ENCODE measurements around the gene PARD3B. TPM values are rescaled to one million over a fixed set of nuclear protein-coding genes. Genes with fewer than 3 reads are reported as not detected.

PARD3B gene
- total and polyA plus RNA-seq, 4 donors: 6.8 to 50.9 (median 22.5) TPM

DNA sequence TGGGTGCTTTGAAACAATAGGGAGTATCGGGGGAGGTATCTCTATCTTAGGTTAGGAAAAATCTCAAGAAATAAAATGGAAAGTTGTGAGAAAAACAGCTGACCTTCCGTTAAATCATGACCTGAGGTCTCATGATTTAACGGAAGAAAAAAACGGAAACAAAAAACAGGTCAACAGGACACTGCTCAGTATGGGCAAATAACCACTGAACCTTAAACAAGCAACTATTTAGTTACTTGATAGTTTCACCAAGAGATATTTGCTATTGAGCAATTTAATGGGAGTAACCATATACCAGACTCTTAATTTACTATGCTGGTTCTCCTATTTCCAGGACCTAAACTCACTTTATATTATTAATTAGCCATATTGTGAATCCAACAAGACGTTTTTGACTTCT, 150.8 kb downstream of the PARD3B start:
- no peaks in the 10 kb centered on the region for H3K9me3 ChIP-seq (ENCODE audit: control insufficient read depth, low read length)
- 96 to 97% methylated on average over 5 of the region's 5 CpGs for WGBS, 2 donors
- no peak for ATAC-seq (ENCODE audit: low FRiP score)
- intact Hi-C loops (cut with DNase I): loop anchor here in 1 of 2 donors (10.0 kb wide), 2 partner anchors 421 to 671 kb away; no protein-coding TSS in a partner anchor
- no peak for DNase-seq
- no peaks in the 10 kb centered on the region for H3K4me1 ChIP-seq (ENCODE audit: control insufficient read depth in 1 of 2, insufficient read depth in 2 of 2, low read length in 2 of 2)
- H3K36me3 ChIP-seq (ENCODE audit: control insufficient read depth in 1 of 2, insufficient read depth in 2 of 2, low read length in 1 of 2): no peaks in the 10 kb centered on the region
- H3K4me3 ChIP-seq (ENCODE audit: low read length in 2 of 2): no peak overlapping the region
- H3K27me3 ChIP-seq (ENCODE audit: control insufficient read depth in 1 of 2, insufficient read depth in 2 of 2, low read length in 1 of 2): no peaks in the 10 kb centered on the region
- H3K27ac ChIP-seq (ENCODE audit: low read depth in 1 of 2, low read length in 2 of 2): no peak overlapping the region

DNA sequence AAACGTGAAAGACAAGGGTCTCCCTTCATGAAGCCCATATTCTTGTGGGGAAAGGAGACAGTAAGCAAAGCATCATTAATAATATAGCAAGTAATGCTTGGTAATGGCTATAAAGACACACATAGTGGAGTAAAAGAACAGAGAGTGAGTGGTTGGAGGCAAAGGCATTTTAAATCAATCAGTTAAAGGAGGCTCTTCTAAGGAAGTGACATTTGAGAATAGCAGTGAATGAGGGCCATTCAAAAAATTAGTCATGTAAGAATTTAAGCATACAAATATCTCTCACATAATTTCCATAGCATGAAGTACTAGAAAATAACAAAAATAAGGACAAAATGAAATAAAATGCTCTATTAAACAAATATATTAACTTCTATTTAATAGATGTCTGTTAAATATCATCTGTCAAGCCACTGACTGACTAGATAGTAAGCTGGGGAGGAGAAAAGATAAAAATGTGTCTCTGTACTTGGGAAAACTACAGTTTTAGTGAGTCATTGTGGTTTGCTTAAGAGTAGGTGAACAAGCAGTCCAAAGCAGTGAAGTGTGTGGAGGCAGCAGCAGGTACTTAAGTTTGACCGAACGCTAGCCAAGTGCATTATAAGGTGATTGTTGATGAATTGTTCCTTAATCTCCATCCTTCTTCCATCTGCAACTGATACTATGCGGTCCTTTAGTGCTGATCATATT, 160.1 kb downstream of the PARD3B start:
- no peaks in the 10 kb centered on the region for H3K36me3 ChIP-seq (ENCODE audit: control insufficient read depth in 1 of 2, insufficient read depth in 2 of 2, low read length in 1 of 2)
- DNase-seq (no peak), ATAC-seq (ENCODE audit: low FRiP score) (no peak)
- 70 to 73% methylated on average over 4 of the region's 4 CpGs for WGBS, 2 donors
- H3K9me3 ChIP-seq (ENCODE audit: control insufficient read depth, low read length): no peaks in the 10 kb centered on the region
- H3K27me3 ChIP-seq (ENCODE audit: control insufficient read depth in 1 of 2, insufficient read depth in 2 of 2, low read length in 1 of 2): no peaks in the 10 kb centered on the region
- no peak overlapping the region for H3K4me3 ChIP-seq (ENCODE audit: low read length in 2 of 2)
- intact Hi-C loops (cut with DNase I): no loop called here
- H3K27ac ChIP-seq (ENCODE audit: low read depth in 1 of 2, low read length in 2 of 2): no peak overlapping the region
- H3K4me1 ChIP-seq (ENCODE audit: control insufficient read depth in 1 of 2, insufficient read depth in 2 of 2, low read length in 2 of 2): no peaks in the 10 kb centered on the region

DNA sequence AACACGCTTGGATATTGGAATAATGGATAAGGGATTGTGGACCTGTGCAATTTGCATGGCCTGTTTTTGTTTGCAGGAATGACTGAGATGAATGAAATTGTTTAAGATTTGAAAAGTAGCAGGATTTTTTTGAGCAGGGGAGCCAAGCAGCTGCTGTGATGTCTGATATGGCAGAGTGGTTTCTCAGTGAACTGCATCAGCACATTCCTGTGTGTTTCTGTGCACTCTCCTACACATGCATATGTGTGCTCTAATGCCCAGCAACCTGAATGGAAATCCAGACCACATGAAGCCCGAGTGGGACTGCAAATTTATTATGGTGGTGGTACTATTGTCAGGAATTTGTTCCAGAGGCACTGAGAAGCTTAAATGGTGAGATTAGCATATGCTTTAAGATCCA, 161.7 kb downstream of the PARD3B start:
- Histone ChIP-seq H3K4me1 (ENCODE audit: control insufficient read depth in 1 of 2, insufficient read depth in 2 of 2, low read length in 2 of 2) (no peaks in the 10 kb centered on the region), H3K27me3 (ENCODE audit: control insufficient read depth in 1 of 2, insufficient read depth in 2 of 2, low read length in 1 of 2) (no peaks in the 10 kb centered on the region), H3K9me3 (ENCODE audit: control insufficient read depth, low read length) (no peaks in the 10 kb centered on the region), H3K4me3 (ENCODE audit: low read length in 2 of 2) (no peak overlapping the region), H3K36me3 (ENCODE audit: control insufficient read depth in 1 of 2, insufficient read depth in 2 of 2, low read length in 1 of 2) (no peaks in the 10 kb centered on the region), H3K27ac (ENCODE audit: low read depth in 1 of 2, low read length in 2 of 2) (no peak overlapping the region)
- intact Hi-C loops (cut with DNase I): no loop called here
- 30 to 40% methylated on average over 2 of the region's 2 CpGs for WGBS, 2 donors
- DNase-seq (no peak), ATAC-seq (ENCODE audit: low FRiP score) (no peak)

DNA sequence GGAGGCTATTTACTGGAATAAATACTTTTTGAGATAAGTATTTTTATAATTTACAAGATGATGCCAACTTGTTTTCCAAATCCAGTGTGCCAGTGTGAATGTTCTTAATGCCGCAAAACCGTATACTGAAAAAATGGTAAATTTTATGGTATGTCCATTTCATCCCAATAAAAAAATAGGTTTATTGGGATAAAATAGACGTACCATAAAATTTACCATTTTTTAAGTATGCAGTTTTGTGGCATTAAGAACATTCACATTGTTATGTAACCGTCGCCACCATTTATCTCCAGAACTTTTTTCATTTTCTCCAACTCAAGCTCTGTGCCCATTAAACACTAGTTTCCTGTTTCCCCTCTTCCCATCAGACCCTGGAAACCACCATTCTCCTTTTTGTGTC, 167.9 kb downstream of the PARD3B start:
- Histone ChIP-seq H3K27me3 (ENCODE audit: control insufficient read depth in 1 of 2, insufficient read depth in 2 of 2, low read length in 1 of 2) (no peaks in the 10 kb centered on the region), H3K36me3 (ENCODE audit: control insufficient read depth in 1 of 2, insufficient read depth in 2 of 2, low read length in 1 of 2) (no peaks in the 10 kb centered on the region), H3K4me3 (ENCODE audit: low read length in 2 of 2) (no peak overlapping the region), H3K4me1 (ENCODE audit: control insufficient read depth in 1 of 2, insufficient read depth in 2 of 2, low read length in 2 of 2) (no peaks in the 10 kb centered on the region), H3K27ac (ENCODE audit: low read depth in 1 of 2, low read length in 2 of 2) (no peak overlapping the region), H3K9me3 (ENCODE audit: control insufficient read depth, low read length) (no peaks in the 10 kb centered on the region)
- intact Hi-C loops (cut with DNase I): no loop called here
- 78% methylated on average over 5 of the region's 5 CpGs for WGBS, 2 donors
- ATAC-seq (ENCODE audit: low FRiP score) (no peak), DNase-seq (no peak)

DNA sequence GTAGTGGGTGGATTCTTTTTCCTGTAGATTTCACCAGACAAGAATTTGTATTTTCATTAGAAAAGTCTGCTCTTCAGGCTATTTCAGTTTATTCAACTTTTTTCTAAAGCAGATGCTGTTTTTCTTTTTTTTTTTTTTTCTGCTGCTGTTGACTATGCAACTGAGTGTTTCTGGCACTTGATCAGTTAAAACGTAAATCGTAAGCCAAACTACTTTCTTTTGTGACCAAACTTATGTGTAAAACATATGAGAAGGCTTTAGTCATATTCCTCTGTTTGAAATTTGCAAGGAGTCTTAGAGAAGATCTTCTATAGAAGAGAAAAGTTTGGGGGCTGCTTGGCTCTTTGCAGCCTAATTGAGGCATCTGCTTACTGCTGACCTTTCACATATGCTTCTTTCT, 170.1 kb downstream of the PARD3B start:
- Histone ChIP-seq H3K27me3 (ENCODE audit: control insufficient read depth in 1 of 2, insufficient read depth in 2 of 2, low read length in 1 of 2) (no peaks in the 10 kb centered on the region), H3K36me3 (ENCODE audit: control insufficient read depth in 1 of 2, insufficient read depth in 2 of 2, low read length in 1 of 2) (no peaks in the 10 kb centered on the region), H3K4me1 (ENCODE audit: control insufficient read depth in 1 of 2, insufficient read depth in 2 of 2, low read length in 2 of 2) (peaks cover 0 to 3% of the 10 kb centered on the region in 2 donors), H3K4me3 (ENCODE audit: low read length in 2 of 2) (no peak overlapping the region), H3K27ac (ENCODE audit: low read depth in 1 of 2, low read length in 2 of 2) (no peak overlapping the region), H3K9me3 (ENCODE audit: control insufficient read depth, low read length) (no peaks in the 10 kb centered on the region)
- 47 to 59% methylated on average over 2 of the region's 2 CpGs for WGBS, 2 donors
- no peak for DNase-seq
- intact Hi-C loops (cut with DNase I): no loop called here
- no peak for ATAC-seq (ENCODE audit: low FRiP score)

DNA sequence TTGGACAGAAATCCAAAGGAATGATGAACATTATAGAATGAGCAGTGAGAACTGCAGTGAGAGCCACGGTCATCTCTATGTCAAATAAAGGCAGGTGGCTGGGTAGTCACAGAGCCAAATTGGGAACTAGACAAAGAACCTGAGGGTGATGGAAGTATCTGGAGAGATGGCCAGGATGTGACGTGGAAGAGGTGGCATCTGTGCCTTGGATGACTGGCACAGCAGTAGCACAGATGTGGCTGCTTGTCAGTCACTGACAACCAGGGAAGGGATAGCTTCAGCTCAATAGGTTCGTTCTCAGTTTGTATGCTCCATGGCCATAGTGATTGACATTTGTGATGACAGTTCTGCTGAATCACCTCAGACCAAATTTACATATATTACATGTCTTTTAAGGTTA, 172.3 kb downstream of the PARD3B start:
- Histone ChIP-seq H3K4me3 (ENCODE audit: low read length in 2 of 2) (no peak overlapping the region), H3K27ac (ENCODE audit: low read depth in 1 of 2, low read length in 2 of 2) (no peak overlapping the region), H3K9me3 (ENCODE audit: control insufficient read depth, low read length) (no peaks in the 10 kb centered on the region), H3K4me1 (ENCODE audit: control insufficient read depth in 1 of 2, insufficient read depth in 2 of 2, low read length in 2 of 2) (peaks cover 0 to 3% of the 10 kb centered on the region in 2 donors), H3K36me3 (ENCODE audit: control insufficient read depth in 1 of 2, insufficient read depth in 2 of 2, low read length in 1 of 2) (no peaks in the 10 kb centered on the region), H3K27me3 (ENCODE audit: control insufficient read depth in 1 of 2, insufficient read depth in 2 of 2, low read length in 1 of 2) (no peaks in the 10 kb centered on the region)
- WGBS, 2 donors: 97 to 100% methylated on average over 3 of the region's 3 CpGs
- ATAC-seq (ENCODE audit: low FRiP score) (no peak), DNase-seq (no peak)
- intact Hi-C loops (cut with DNase I): no loop called here

DNA sequence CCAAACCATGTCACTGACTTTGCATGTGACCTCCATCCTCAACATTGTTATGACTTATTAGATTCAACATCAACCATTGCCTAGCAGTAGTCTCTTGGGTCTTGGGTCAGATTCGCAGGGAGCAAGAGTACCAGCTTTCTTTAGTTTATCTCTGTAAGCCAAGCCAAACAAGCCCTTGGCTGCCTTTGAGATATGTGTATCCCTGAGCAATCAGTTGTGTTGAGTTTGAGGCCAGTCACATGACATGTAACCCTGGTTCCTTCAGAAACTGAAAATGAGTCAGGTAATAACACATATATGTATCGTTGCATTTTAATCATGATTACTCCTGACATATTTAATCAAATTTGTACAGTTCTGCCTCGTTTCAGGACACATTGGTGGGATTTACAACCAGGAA, 173.3 kb downstream of the PARD3B start:
- ATAC-seq (ENCODE audit: low FRiP score): no peak
- intact Hi-C loops (cut with DNase I): no loop called here
- H3K4me3 ChIP-seq (ENCODE audit: low read length in 2 of 2): no peak overlapping the region

DNA sequence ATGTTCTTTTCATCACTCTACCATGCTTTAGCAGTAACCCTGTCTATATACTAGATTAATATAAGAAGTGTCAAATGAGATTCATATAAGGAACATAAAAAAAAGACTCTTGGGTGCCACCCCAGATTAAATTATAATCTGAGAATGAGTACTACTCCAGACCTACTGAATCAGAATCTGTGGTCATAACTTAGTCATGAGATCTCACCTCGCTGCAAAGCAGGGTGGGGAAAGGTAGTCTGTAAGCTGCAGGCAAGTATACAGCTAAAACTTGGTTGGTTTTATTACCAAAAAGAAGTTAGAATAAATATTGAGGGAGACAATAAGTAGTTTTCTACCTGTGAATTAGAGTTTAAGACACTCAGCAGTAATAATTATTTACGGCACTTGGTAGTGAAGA, 175.6 kb downstream of the PARD3B start:
- H3K27ac ChIP-seq (ENCODE audit: low read depth in 1 of 2, low read length in 2 of 2): no peak overlapping the region
- H3K27me3 ChIP-seq (ENCODE audit: control insufficient read depth in 1 of 2, insufficient read depth in 2 of 2, low read length in 1 of 2): no peaks in the 10 kb centered on the region
- WGBS, 2 donors: 92 to 98% methylated on average over 2 of the region's 2 CpGs
- H3K9me3 ChIP-seq (ENCODE audit: control insufficient read depth, low read length): no peaks in the 10 kb centered on the region
- H3K36me3 ChIP-seq (ENCODE audit: control insufficient read depth in 1 of 2, insufficient read depth in 2 of 2, low read length in 1 of 2): no peaks in the 10 kb centered on the region
- peaks cover 0 to 3% of the 10 kb centered on the region in 2 donors for H3K4me1 ChIP-seq (ENCODE audit: control insufficient read depth in 1 of 2, insufficient read depth in 2 of 2, low read length in 2 of 2)
- H3K4me3 ChIP-seq (ENCODE audit: low read length in 2 of 2): no peak overlapping the region
- no peak for DNase-seq
- intact Hi-C loops (cut with DNase I): no loop called here
- no peak for ATAC-seq (ENCODE audit: low FRiP score)

More for the DNA sequence above, 173.3 kb downstream of the PARD3B start:
- WGBS, 2 donors: 37 to 39% methylated on average over 3 of the region's 3 CpGs
- H3K4me1 ChIP-seq (ENCODE audit: control insufficient read depth in 1 of 2, insufficient read depth in 2 of 2, low read length in 2 of 2): peaks cover 0 to 3% of the 10 kb centered on the region in 2 donors
- H3K36me3 ChIP-seq (ENCODE audit: control insufficient read depth in 1 of 2, insufficient read depth in 2 of 2, low read length in 1 of 2): no peaks in the 10 kb centered on the region
- no peaks in the 10 kb centered on the region for H3K9me3 ChIP-seq (ENCODE audit: control insufficient read depth, low read length)
- no peak overlapping the region for H3K27ac ChIP-seq (ENCODE audit: low read depth in 1 of 2, low read length in 2 of 2)
- H3K27me3 ChIP-seq (ENCODE audit: control insufficient read depth in 1 of 2, insufficient read depth in 2 of 2, low read length in 1 of 2): no peaks in the 10 kb centered on the region
- peak in 1 of 2 donors; percentile 47 for DNase-seq

DNA sequence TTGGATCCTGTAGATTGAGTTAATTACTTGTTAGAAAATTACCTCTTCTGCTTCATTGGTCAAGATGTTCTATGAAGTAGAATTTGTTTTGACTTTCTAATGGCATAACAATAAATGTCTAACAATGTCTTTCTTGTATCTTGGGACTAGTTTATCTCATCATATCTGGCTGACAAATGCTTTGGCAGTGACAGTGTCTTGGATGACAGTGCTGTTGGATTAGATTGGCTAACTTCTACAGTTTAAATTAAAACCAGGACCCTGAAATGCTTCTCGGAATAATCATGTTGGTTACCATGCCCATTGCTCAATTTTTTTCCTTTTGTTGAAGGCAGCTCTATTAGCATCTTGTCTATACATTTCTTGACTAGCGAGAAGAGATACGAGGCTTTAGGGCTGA, 176.9 kb downstream of the PARD3B start:
- intact Hi-C loops (cut with DNase I): no loop called here
- Histone ChIP-seq H3K27me3 (ENCODE audit: control insufficient read depth in 1 of 2, insufficient read depth in 2 of 2, low read length in 1 of 2) (no peaks in the 10 kb centered on the region), H3K36me3 (ENCODE audit: control insufficient read depth in 1 of 2, insufficient read depth in 2 of 2, low read length in 1 of 2) (no peaks in the 10 kb centered on the region), H3K4me1 (ENCODE audit: control insufficient read depth in 1 of 2, insufficient read depth in 2 of 2, low read length in 2 of 2) (peaks cover 0 to 3% of the 10 kb centered on the region in 2 donors), H3K9me3 (ENCODE audit: control insufficient read depth, low read length) (no peaks in the 10 kb centered on the region), H3K27ac (ENCODE audit: low read depth in 1 of 2, low read length in 2 of 2) (no peak overlapping the region), H3K4me3 (ENCODE audit: low read length in 2 of 2) (no peak overlapping the region)
- DNase-seq: no peak
- WGBS, 2 donors: 84 to 88% methylated on average over 3 of the region's 3 CpGs
- no peak for ATAC-seq (ENCODE audit: low FRiP score)

All from aorta (tissue), 5 donors.